H1 (cell line): Measurements from ENCODE around the gene FOXL2. TPM values are rescaled to one million over a fixed set of nuclear protein-coding genes. Genes with fewer than 3 reads are reported as not detected.

Experiments used
- CTCF ChIA-PET: fragments of 300-600 bp; sonication (Branson Sonifier 250); formaldehyde crosslinking; loops from one replicate; lab custom pipeline; 2021; ENCODE audit not compliant: partially characterized antibody; lab: Charles Lee
- POLR2A ChIA-PET: fragments of 300-600 bp; sonication (Branson Sonifier 250); formaldehyde crosslinking; loops from one replicate; lab custom pipeline; 2021; ENCODE audit warnings: inconsistent platforms; ENCODE audit not compliant: partially characterized antibody; lab: Charles Lee
- DNase-seq, 2 experiments: peaks; one replicate each; pipeline versions ENCODE4 v3.0.0 to v3.0.0-alpha.2; 2010 to 2022; ENCODE audit warnings: low spot score in 2 of 2, low read depth in 1 of 2, mixed read lengths in 1 of 2
- FAIRE-seq: peaks from 2 replicates; lab custom pipeline; 2011; peaks lifted over from hg19 to GRCh38; lab: Jason Lieb, UNC
- H2AFZ ChIP-seq: 2 replicates; pipeline ENCODE4 v1.8.1; 2012; ENCODE audit warnings: low read length, inconsistent platforms
- H2AK5ac ChIP-seq: 2 replicates; pipeline ENCODE4 v1.6.1; 2013; ENCODE audit warnings: low read depth, low read length
- H2BK120ac ChIP-seq: replicated peaks from 2 replicates; pipeline ENCODE3; 2013; ENCODE audit warnings: low read depth, low read length, inconsistent platforms
- H2BK12ac ChIP-seq: 2 replicates; pipeline ENCODE4 v1.6.1; 2013; ENCODE audit warnings: low read depth, low read length
- H2BK15ac ChIP-seq: 2 replicates; pipeline ENCODE4 v1.6.1; 2013; ENCODE audit warnings: low read length
- H2BK20ac ChIP-seq: 2 replicates; pipeline ENCODE4 v1.6.1; 2013; ENCODE audit warnings: low read length
- H2BK5ac ChIP-seq: 2 replicates; pipeline ENCODE4 v1.6.1; 2013; ENCODE audit warnings: low read depth, low read length
- H3K14ac ChIP-seq: 2 replicates; pipeline ENCODE4 v1.6.1; 2013; ENCODE audit warnings: inconsistent platforms; ENCODE audit not compliant: insufficient read length
- H3K18ac ChIP-seq: 2 replicates; pipeline ENCODE4 v1.6.1; 2013; ENCODE audit warnings: low read length; ENCODE audit errors: extremely low read depth
- H3K23ac ChIP-seq: 2 replicates; pipeline ENCODE4 v1.6.1; 2013; ENCODE audit warnings: inconsistent platforms; ENCODE audit not compliant: insufficient read length
- H3K23me2 ChIP-seq: 2 replicates; pipeline ENCODE4 v1.6.1; 2013; ENCODE audit warnings: low read depth, low read length
- H3K27ac ChIP-seq: 2 replicates; pipeline ENCODE4 v1.6.1; 2011; ENCODE audit warnings: low read depth, low read length, inconsistent platforms
- H3K27me3 ChIP-seq, 4 experiments: replicated peaks in 1 of 4; 1 replicate in 1 of 4; 2 replicates in 3 of 4; pipeline versions ENCODE4 v1.6.1 to v1.8.1; 2011 to 2013; ENCODE audit warnings: low read length in 3 of 4, mild to moderate bottlenecking in 3 of 4, inconsistent platforms in 2 of 4, mixed read lengths in 2 of 4, moderate library complexity in 1 of 4; ENCODE audit not compliant: control insufficient read depth in 3 of 4, insufficient read depth in 3 of 4; ENCODE audit errors: extremely low read depth in 1 of 4
- H3K36me3 ChIP-seq, 4 experiments: 2 replicates each; pipeline versions ENCODE4 v1.6.1 to v1.8.1; 2011 to 2013; ENCODE audit warnings: mild to moderate bottlenecking in 4 of 4, low read length in 3 of 4, moderate library complexity in 2 of 4, control low read depth in 1 of 4, inconsistent platforms in 1 of 4; ENCODE audit not compliant: insufficient read depth in 4 of 4, control insufficient read depth in 2 of 4
- H3K4ac ChIP-seq: replicated peaks from 2 replicates; pipeline ENCODE3; 2013; ENCODE audit warnings: low read length, low read depth, mixed read lengths, inconsistent platforms; ENCODE audit not compliant: insufficient read length
- H3K4me1 ChIP-seq, 4 experiments: replicated peaks in 1 of 4; 1 replicate in 1 of 4; 2 replicates in 3 of 4; pipeline versions ENCODE4 v1.6.1 to v1.8.1; 2011 to 2013; ENCODE audit warnings: low read length in 3 of 4, inconsistent platforms in 2 of 4, mixed read lengths in 1 of 4; ENCODE audit not compliant: insufficient read depth in 4 of 4, control insufficient read depth in 3 of 4
- H3K4me2 ChIP-seq, 2 experiments: 2 replicates each; pipeline versions ENCODE4 v1.6.1 to v1.8.1; 2011 to 2013; ENCODE audit warnings: low read depth in 2 of 2, low read length in 2 of 2, control low read depth in 1 of 2, inconsistent platforms in 1 of 2, mild to moderate bottlenecking in 1 of 2; ENCODE audit not compliant: insufficient read depth in 1 of 2
- H3K4me3 ChIP-seq, 4 experiments: fragments of 200-600, 300-600 bp in 1 of 4; sonication (generic), shearing (Covaris generic), sonication (Bioruptor Twin) in 1 of 4; 2 replicates each; pipeline versions ENCODE4 v1.5.1 to v1.8.1; 2011 to 2016; ENCODE audit warnings: low read length in 4 of 4, low read depth in 3 of 4, control low read depth in 2 of 4, inconsistent platforms in 2 of 4, mild to moderate bottlenecking in 2 of 4, mixed read lengths in 1 of 4, moderate library complexity in 1 of 4; ENCODE audit not compliant: insufficient read depth in 2 of 4; ENCODE audit errors: extremely low read depth in 1 of 4
- H3K56ac ChIP-seq: replicated peaks from 2 replicates; pipeline ENCODE3; 2013; ENCODE audit warnings: low read depth, mild to moderate bottlenecking, mixed read lengths, low read length, inconsistent platforms; ENCODE audit not compliant: insufficient read length
- H3K79me1 ChIP-seq: 2 replicates; pipeline ENCODE4 v1.6.1; 2013; ENCODE audit warnings: low read depth, low read length, control low read depth
- H3K79me2 ChIP-seq, 2 experiments: 2 replicates each; pipeline versions ENCODE4 v1.6.1 to v1.8.1; 2012 to 2013; ENCODE audit warnings: low read length in 2 of 2, mild to moderate bottlenecking in 2 of 2, inconsistent platforms in 1 of 2; ENCODE audit not compliant: insufficient read depth in 2 of 2, control insufficient read depth in 1 of 2
- H3K9ac ChIP-seq, 4 experiments: replicated peaks in 1 of 4; 1 replicate in 1 of 4; 2 replicates in 3 of 4; pipeline versions ENCODE4 v1.6.1 to v1.8.1; 2011 to 2013; ENCODE audit warnings: low read depth in 3 of 4, low read length in 3 of 4, control low read depth in 2 of 4, mild to moderate bottlenecking in 2 of 4, moderate library complexity in 2 of 4, inconsistent platforms in 1 of 4; ENCODE audit errors: extremely low read depth in 1 of 4
- H3K9me3 ChIP-seq, 2 experiments: 2 replicates each; pipeline versions ENCODE4 v1.6.1 to v1.8.1; 2012 to 2013; ENCODE audit warnings: mild to moderate bottlenecking in 2 of 2, moderate library complexity in 2 of 2, control low read depth in 1 of 2, inconsistent platforms in 1 of 2, low read depth in 1 of 2, low read length in 1 of 2, mixed read lengths in 1 of 2; ENCODE audit not compliant: insufficient read depth in 2 of 2
- H4K20me1 ChIP-seq, 2 experiments: replicated peaks in 1 of 2; 2 replicates each; pipeline versions ENCODE3 to v1.8.1; 2011 to 2013; ENCODE audit warnings: inconsistent platforms in 2 of 2, low read length in 2 of 2, mild to moderate bottlenecking in 1 of 2; ENCODE audit not compliant: insufficient read depth in 2 of 2, control insufficient read depth in 1 of 2
- H4K5ac ChIP-seq: 2 replicates; pipeline ENCODE4 v1.6.1; 2013; ENCODE audit warnings: low read length, low read depth, mixed read lengths, inconsistent platforms; ENCODE audit not compliant: insufficient read length
- H4K8ac ChIP-seq: 2 replicates; pipeline ENCODE4 v1.8.0; 2013; ENCODE audit warnings: mild to moderate bottlenecking, moderate library complexity, low read length, inconsistent platforms; ENCODE audit not compliant: insufficient read depth; ENCODE audit errors: extremely low read depth
- H4K91ac ChIP-seq: replicated peaks from 2 replicates; pipeline ENCODE3; 2013; ENCODE audit warnings: low read length, mixed read lengths, inconsistent platforms; ENCODE audit not compliant: insufficient read length
- ASH2L ChIP-seq: fragments of 200-600, 300-600 bp; sonication (generic); IDR thresholded peaks from one replicate; pipeline ENCODE4 v1.7.1; 2017; ENCODE audit warnings: low read length
- CBX8 ChIP-seq: fragments of 300-800, 300-1000 bp; sonication (generic); IDR thresholded peaks from 2 replicates; pipeline ENCODE4 v1.7.1; 2016; ENCODE audit warnings: low read depth, low read length, borderline replicate concordance
- CHD2 ChIP-seq: IDR thresholded peaks from 2 replicates; pipeline ENCODE4 v1.6.1; 2012; ENCODE audit warnings: low read length, improper control_type of control experiment
- FOSL1 ChIP-seq: IDR thresholded peaks from 2 replicates; pipeline ENCODE4 v1.6.1; 2011; ENCODE audit warnings: mild to moderate bottlenecking, low read depth, low read length, moderate library complexity; ENCODE audit not compliant: insufficient read depth
- GABPA ChIP-seq: IDR thresholded peaks from 2 replicates; pipeline ENCODE4 v1.6.1; 2011; ENCODE audit warnings: mild to moderate bottlenecking, low read length, moderate library complexity, borderline replicate concordance; ENCODE audit not compliant: insufficient read depth
- HDAC2 ChIP-seq, 2 experiments: fragments of 300-600 bp in 1 of 2; sonication (generic) in 1 of 2; IDR thresholded peaks; 2 replicates each; pipeline ENCODE4 v1.6.1; 2011 to 2012; ENCODE audit warnings: low read depth in 2 of 2, low read length in 2 of 2, mild to moderate bottlenecking in 2 of 2, moderate library complexity in 2 of 2, borderline replicate concordance in 1 of 2, inconsistent platforms in 1 of 2
- JUN ChIP-seq: IDR thresholded peaks from 2 replicates; pipeline ENCODE4 v1.6.1; 2011; ENCODE audit warnings: low read depth, mild to moderate bottlenecking, improper control_type of control experiment, low read length
- POLR2AphosphoS5 ChIP-seq: IDR thresholded peaks from 2 replicates; pipeline ENCODE4 v1.6.1; 2011; ENCODE audit warnings: low read depth, low read length
- SIN3A ChIP-seq, 2 experiments: IDR thresholded peaks in 1 of 2; conservative IDR thresholded peaks in 1 of 2; 2 replicates each; pipeline ENCODE4 v1.6.1; 2011 to 2012; ENCODE audit warnings: low read length in 2 of 2, improper control_type of control experiment in 1 of 2, low read depth in 1 of 2, mild to moderate bottlenecking in 1 of 2
- SP2 ChIP-seq: IDR thresholded peaks from 2 replicates; pipeline ENCODE4 v1.6.1; 2012; ENCODE audit warnings: mild to moderate bottlenecking, low read length, inconsistent platforms
- WGBS, 2 experiments: shearing (Covaris generic) in 1 of 2; methylation state at CpG; one replicate each; pipeline versions ENCODE4 v1.1.6 to v1.1.7; 2013 to 2015; ENCODE audit warnings: low lambda C conversion rate in 2 of 2, mixed read lengths in 2 of 2, inconsistent platforms in 1 of 2, low coverage in 1 of 2, missing lambda C conversion rate in 1 of 2; ENCODE audit not compliant: insufficient replicate concordance in 2 of 2, insufficient coverage in 1 of 2, insufficient read length in 1 of 2; ENCODE audit errors: extremely low coverage in 1 of 2, missing lambda C conversion rate in 1 of 2; 5-methylcytosine and 5-hydroxymethylcytosine counted together
- polyA plus RNA-seq, 7 experiments: library from polyadenylated mRNA; depleted of rRNA in 3 of 7; stranded (reverse) in 5 of 7; unstranded in 2 of 7; fragments of >200 nt in 5 of 7; fragments of 200-250 nt in 2 of 7; gene quantifications; 1 replicate in 5 of 7; 2 replicates in 1 of 7; 4 replicates in 1 of 7; pipeline versions ENCODE4 v1.2.1 to v1.2.3, GENCODE V29; 2011 to 2013; ENCODE audit warnings: missing spikeins in 2 of 7, mixed read lengths in 2 of 7
- total RNA-seq: library from RNA; stranded (reverse); fragmentation: NEBNext Ultra II Directional; extraction: Animal tissue kit (Norgen Biotek cat#: 25700); gene quantifications from 2 replicates; pipeline ENCODE4 v1.2.1, GENCODE V29; 2021

FOXL2 gene
- total and polyA plus RNA-seq, 2 of the 8 experiments (the other 6 are each of a cell fraction or from before 2014, with no cell fraction given): 0.59 to 2.4 TPM

DNA sequence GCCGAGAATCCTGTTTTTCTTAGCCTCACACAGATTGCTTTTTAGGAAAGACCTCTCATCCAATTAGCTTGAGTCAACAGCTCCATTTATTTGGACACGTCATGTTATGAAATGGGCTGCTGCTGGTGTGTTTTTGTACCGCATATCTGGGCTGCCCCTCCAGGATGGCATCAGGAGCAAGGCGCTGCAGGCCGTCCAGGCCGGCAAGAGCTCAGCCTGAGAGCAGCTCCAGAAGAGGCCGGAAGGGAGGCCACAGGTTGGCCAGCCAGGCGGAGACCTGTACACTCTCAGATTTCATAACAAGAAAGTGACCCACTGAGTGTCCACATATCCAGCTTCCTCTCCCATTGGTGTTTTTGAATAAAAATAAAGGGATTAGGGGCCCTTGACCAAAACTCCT lies 28.4 kb upstream of the FOXL2 start:
- Histone ChIP-seq H4K91ac (no peak overlapping the region), H3K56ac (no peak overlapping the region), H4K8ac (no peak overlapping the region), H3K23me2 (no peaks in the 10 kb centered on the region), H3K27ac (no peak overlapping the region), H2BK12ac (no peak overlapping the region), H2BK5ac (no peak overlapping the region), H4K20me1 (no peaks in the 10 kb centered on the region), H3K79me2 (no peaks in the 10 kb centered on the region), H3K79me1 (no peaks in the 10 kb centered on the region), H2BK20ac (no peak overlapping the region), H3K9me3 (no peaks in the 10 kb centered on the region), H4K5ac (no peak overlapping the region), H3K9ac (no peak overlapping the region), H3K18ac (no peak overlapping the region), H3K36me3 (no peaks in the 10 kb centered on the region), H3K14ac (no peak overlapping the region), H3K4me2 (no peak overlapping the region), H3K4me3 (no peak overlapping the region), H2BK15ac (no peak overlapping the region), H3K4ac (no peak overlapping the region), H3K27me3 (no peaks in the 10 kb centered on the region), H2BK120ac (no peak overlapping the region), H2AFZ (no peak overlapping the region), H2AK5ac (no peak overlapping the region), H3K4me1 (no peaks in the 10 kb centered on the region), H3K23ac (no peak overlapping the region)
- 88% methylated on average over 8 of the region's 8 CpGs; no CpG with 5 or more reads in 1 of the 2 experiments for WGBS, 2 experiments
- DNase-seq: no peak
- CTCF ChIA-PET: interaction anchor here (0.6 to 15.1 kb wide), 6 partner anchors 11 to 380 kb away, joined by 3 to 223 read pairs (median 3); no protein-coding TSS in a partner anchor
- FAIRE-seq: no peak
- TF ChIP-seq HDAC2 (IDR thresholded peaks at IDR 0.05; ENCODE audit: borderline replicate concordance in 1 of 2, low read depth in 2 of 2, low read length in 2 of 2): no peak
- TF ChIP-seq GABPA: no peak
- no peak for TF ChIP-seq SP2
- TF ChIP-seq POLR2AphosphoS5: no peak
- TF ChIP-seq JUN: no peak
- TF ChIP-seq CBX8: no peak
- TF ChIP-seq FOSL1: no peak
- no peak for TF ChIP-seq CHD2
- TF ChIP-seq SIN3A (conservative IDR thresholded peaks at IDR 0.05 in 1 of 2, IDR thresholded peaks at IDR 0.05 in 1 of 2; ENCODE audit: low read depth in 1 of 2, low read length in 2 of 2): no peak
- TF ChIP-seq ASH2L: no peak
- POLR2A ChIA-PET: interaction anchor here (1.1 kb wide), 1 partner anchor 23 kb away, joined by 3 read pairs; no protein-coding TSS in a partner anchor
